Right lobe of liver (tissue), 6 donors: ENCODE measurements around the gene SLC24A3. TPM values are rescaled to one million over a fixed set of nuclear protein-coding genes. Genes with fewer than 3 reads are reported as not detected.

Experiments
- ATAC-seq, 4 donors: fragments of 200-7000 bp; cut with Tn5 transposase; one replicate each; pipeline ENCODE4 v1.9.1; 2020; ENCODE audit warnings: mild to moderate bottlenecking in 4 of 4, moderate library complexity in 4 of 4
- DNase-seq, 3 donors: peaks; one replicate each; pipeline ENCODE4 v3.0.0-alpha.2; 2020
- H3K27ac ChIP-seq, 3 donors: fragments of 200-600 bp; one replicate each; pipeline ENCODE4 v1.8.0; 2022
- H3K27me3 ChIP-seq, 2 donors: fragments of 200-600 bp; one replicate each; pipeline ENCODE4 v1.8.0; 2022
- H3K36me3 ChIP-seq, 4 donors: fragments of 200-600 bp; sonication (generic) in 1 of 4; one replicate each; pipeline versions ENCODE4 v1.5.1 to v1.8.0; 2017 to 2022; ENCODE audit warnings: control low read depth in 1 of 4
- H3K4me1 ChIP-seq, 4 donors: fragments of 200-600 bp; sonication (generic) in 1 of 4; one replicate each; pipeline versions ENCODE4 v1.5.1 to v1.8.0; 2017 to 2022; ENCODE audit warnings: control low read depth in 1 of 4
- H3K4me3 ChIP-seq, 3 donors: fragments of 200-600 bp; one replicate each; pipeline ENCODE4 v1.8.0; 2022
- H3K9me3 ChIP-seq, 4 donors: fragments of 200-600 bp; sonication (generic) in 1 of 4; one replicate each; pipeline versions ENCODE4 v1.5.1 to v1.8.0; 2017 to 2022; ENCODE audit warnings: control low read depth in 1 of 4
- POLR2A ChIP-seq: fragments of 450-650 bp; IDR thresholded peaks from one replicate; pipeline ENCODE4 v1.6.1; 2017; ENCODE audit warnings: antibody characterized with exemption, mild to moderate bottlenecking
- WGBS: methylation state at CpG from one replicate; pipeline ENCODE4 v1.1.6; 2018; ENCODE audit warnings: low coverage, low lambda C conversion rate; ENCODE audit not compliant: insufficient coverage; ENCODE audit errors: missing lambda C conversion rate; 5-methylcytosine and 5-hydroxymethylcytosine counted together
- intact Hi-C, 2 donors: fragments of 100-400 bp; cut with DNase I; formaldehyde crosslinking; loops; one replicate each; pipeline versions ENCODE4 v1.11.2 to v1.14.1; 2022
- total RNA-seq, 6 experiments: library from RNA; depleted of rRNA in 2 of 6; stranded (reverse); fragments of >200 nt in 2 of 6; fragmentation: NEBNext Ultra II Directional in 3 of 6; extraction: Animal tissue kit (Norgen Biotek cat#: 25700) in 3 of 6; gene quantifications; one replicate each; pipeline versions ENCODE4 v1.1.0 to v1.2.4, GENCODE V29; 2016 to 2023
- TF ChIP-seq, protein P1 (sequence below), 4 donors: fragments of 200-600 bp in 3 of 4; fragments of 450-650 bp in 1 of 4; IDR thresholded peaks; one replicate each; pipeline versions ENCODE4 v1.5.1 to v1.8.0; 2016 to 2022; ENCODE audit warnings: antibody characterized with exemption in 4 of 4, mild to moderate bottlenecking in 2 of 4
- donor health status: DM: no; HTN: yes; CAD: no.
- donor health status: DM: no; HTN: no; CAD: no.
- donor health status: DM: no; HTN: no; CAD: no.
- donor health status: DM: no; HTN: yes; CAD: no.
- donor health status: DM: no; HTN: yes; CAD: no.

Gene SLC24A3
- total RNA-seq, 6 experiments from 2014 or later, result 0.06 to 0.49 (median 0.27) TPM

- 23% methylated on average over 3 of the region's 4 CpGs for WGBS
- ATAC-seq (no peak), DNase-seq (no peak)
- H3K4me1 ChIP-seq, result no peaks in the 10 kb centered on the region
- intact Hi-C loops, result no loop called here
- no peaks in the 10 kb centered on the region for H3K27me3 ChIP-seq
- H3K9me3 ChIP-seq, result no peaks in the 10 kb centered on the region
- no peaks in the 10 kb centered on the region for H3K36me3 ChIP-seq
- no peak overlapping the region for H3K4me3 ChIP-seq
- H3K27ac ChIP-seq, result no peak overlapping the region
- no peak for TF ChIP-seq POLR2A
- TF ChIP-seq, protein P1, sequence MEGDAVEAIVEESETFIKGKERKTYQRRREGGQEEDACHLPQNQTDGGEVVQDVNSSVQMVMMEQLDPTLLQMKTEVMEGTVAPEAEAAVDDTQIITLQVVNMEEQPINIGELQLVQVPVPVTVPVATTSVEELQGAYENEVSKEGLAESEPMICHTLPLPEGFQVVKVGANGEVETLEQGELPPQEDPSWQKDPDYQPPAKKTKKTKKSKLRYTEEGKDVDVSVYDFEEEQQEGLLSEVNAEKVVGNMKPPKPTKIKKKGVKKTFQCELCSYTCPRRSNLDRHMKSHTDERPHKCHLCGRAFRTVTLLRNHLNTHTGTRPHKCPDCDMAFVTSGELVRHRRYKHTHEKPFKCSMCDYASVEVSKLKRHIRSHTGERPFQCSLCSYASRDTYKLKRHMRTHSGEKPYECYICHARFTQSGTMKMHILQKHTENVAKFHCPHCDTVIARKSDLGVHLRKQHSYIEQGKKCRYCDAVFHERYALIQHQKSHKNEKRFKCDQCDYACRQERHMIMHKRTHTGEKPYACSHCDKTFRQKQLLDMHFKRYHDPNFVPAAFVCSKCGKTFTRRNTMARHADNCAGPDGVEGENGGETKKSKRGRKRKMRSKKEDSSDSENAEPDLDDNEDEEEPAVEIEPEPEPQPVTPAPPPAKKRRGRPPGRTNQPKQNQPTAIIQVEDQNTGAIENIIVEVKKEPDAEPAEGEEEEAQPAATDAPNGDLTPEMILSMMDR (IDR thresholded peaks at IDR 0.05), result no peak
These were observed 106.2 kb downstream of the SLC24A3 start for GRCh38 chr20:19318610-19319009.

- Histone ChIP-seq H3K4me3 (no peak overlapping the region), H3K4me1 (no peaks in the 10 kb centered on the region), H3K27me3 (no peaks in the 10 kb centered on the region), H3K9me3 (no peaks in the 10 kb centered on the region), H3K36me3 (no peaks in the 10 kb centered on the region), H3K27ac (no peak overlapping the region)
- DNase-seq, result no peak
- TF ChIP-seq, protein P1 (IDR thresholded peaks at IDR 0.05), result no peak
- intact Hi-C loops, result no loop called here
- no peak for ATAC-seq
- 54% methylated on average over 8 of the region's 8 CpGs for WGBS
These were observed 107.6 kb downstream of the SLC24A3 start for GRCh38 chr20:19320005-19320404.

DNA sequence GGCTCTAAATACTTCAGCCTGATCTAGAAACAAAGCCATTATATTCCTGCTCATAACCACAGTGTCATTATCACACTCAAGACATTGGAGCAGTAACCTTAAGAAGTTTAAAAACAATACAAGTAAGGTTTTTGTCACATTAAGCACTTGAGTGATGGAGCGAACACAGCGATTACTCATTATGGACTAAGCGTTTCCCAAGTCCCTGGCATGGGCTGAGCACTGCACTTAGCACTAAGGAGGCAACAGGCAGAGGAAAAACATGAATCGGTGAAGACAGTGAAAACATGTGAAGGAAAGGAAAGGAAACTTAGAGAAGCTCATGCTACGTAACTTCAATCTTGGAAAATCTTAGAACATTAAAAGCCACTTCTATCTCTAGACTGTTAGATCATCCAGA, 108.7 kb downstream of the SLC24A3 start:
- no peaks in the 10 kb centered on the region for H3K36me3 ChIP-seq
- WGBS, result 65% methylated on average over 5 of the region's 5 CpGs
- no peak for TF ChIP-seq POLR2A
- TF ChIP-seq, protein P1 (IDR thresholded peaks at IDR 0.05), result no peak
- no peak for ATAC-seq
- intact Hi-C loops, result no loop called here
- no peak overlapping the region for H3K27ac ChIP-seq
- H3K4me1 ChIP-seq, result no peaks in the 10 kb centered on the region
- no peak overlapping the region for H3K4me3 ChIP-seq
- no peaks in the 10 kb centered on the region for H3K27me3 ChIP-seq
- DNase-seq, result no peak
- no peaks in the 10 kb centered on the region for H3K9me3 ChIP-seq

DNA sequence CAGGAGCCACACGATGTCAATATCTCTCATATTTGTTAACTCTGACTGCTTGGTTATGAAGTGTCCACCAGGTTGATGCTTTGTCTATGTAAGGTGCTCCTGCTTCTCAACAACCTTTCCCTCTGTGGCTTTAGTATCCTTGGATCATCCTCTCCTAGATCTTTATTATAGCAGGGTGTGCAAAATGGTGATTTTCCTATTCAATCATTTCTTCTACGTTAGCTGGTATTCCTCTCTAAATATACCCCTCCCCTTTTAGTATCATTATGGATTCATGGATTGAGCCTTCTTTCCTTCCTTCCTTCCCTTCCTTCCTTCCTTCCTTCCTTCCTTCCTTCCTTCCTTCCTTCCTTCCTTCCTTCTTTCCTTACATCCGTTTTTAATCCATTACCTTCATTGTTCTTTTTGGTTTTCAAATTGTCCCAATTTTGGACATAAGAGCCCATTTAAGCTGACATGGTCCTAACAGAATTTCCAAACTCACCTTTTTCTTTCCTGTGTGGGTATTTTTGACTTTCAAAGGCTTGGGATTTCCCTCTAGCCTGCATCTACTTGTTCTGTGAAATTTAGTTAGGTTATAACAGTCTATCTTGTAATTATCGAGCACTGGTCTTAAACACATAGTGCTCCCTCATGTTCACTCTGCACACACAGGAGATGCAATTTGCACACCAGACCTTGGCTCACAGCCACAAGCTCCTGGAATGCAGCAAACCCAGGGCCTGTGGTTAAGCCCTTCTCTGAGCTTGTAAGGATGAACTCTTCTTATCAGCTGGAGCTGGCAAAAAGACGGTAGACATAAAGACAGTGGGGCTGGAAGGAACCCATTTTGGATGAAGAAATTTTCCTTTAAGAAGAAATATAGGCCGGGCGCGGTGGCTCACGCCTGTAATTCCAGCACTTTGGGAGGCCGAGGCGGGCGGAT, 109.9 kb downstream of the SLC24A3 start:
- H3K4me3 ChIP-seq, result no peak overlapping the region
- WGBS, result 69% methylated on average over 12 of the region's 12 CpGs
- DNase-seq (no peak), ATAC-seq (no peak)
- no peaks in the 10 kb centered on the region for H3K9me3 ChIP-seq
- no peaks in the 10 kb centered on the region for H3K36me3 ChIP-seq
- TF ChIP-seq, protein P1 (IDR thresholded peaks at IDR 0.05), result no peak
- no peak for TF ChIP-seq POLR2A
- intact Hi-C loops, result no loop called here
- H3K27me3 ChIP-seq, result no peaks in the 10 kb centered on the region
- no peak overlapping the region for H3K27ac ChIP-seq
- H3K4me1 ChIP-seq, result no peaks in the 10 kb centered on the region
